Peyer's patch (tissue), 4 donors: ENCODE results near the gene SAMD9L. TPM values are rescaled to one million over a fixed set of nuclear protein-coding genes. Genes with fewer than 3 reads are reported as not detected.

ENCODE experiments used
- DNase-seq, 3 donors: peaks; one replicate each; pipeline ENCODE4 v3.0.0-alpha.2; 2017 to 2019
- H3K27ac ChIP-seq, 4 donors: fragments of 200-600 bp; sonication (generic); one replicate each; pipeline ENCODE4 v1.5.1; 2016 to 2019
- H3K27me3 ChIP-seq, 2 donors: fragments of 200-600 bp; sonication (generic); one replicate each; pipeline ENCODE4 v1.5.1; 2019
- H3K36me3 ChIP-seq, 3 donors: fragments of 200-600 bp; sonication (generic); one replicate each; pipeline ENCODE4 v1.5.1; 2016 to 2019
- H3K4me1 ChIP-seq, 4 donors: fragments of 200-600 bp; sonication (generic); one replicate each; pipeline ENCODE4 v1.5.1; 2016 to 2019
- H3K4me3 ChIP-seq, 4 donors: fragments of 200-600 bp; sonication (generic); 1 replicate in 3 of 4; 2 replicates in 1 of 4; pipeline ENCODE4 v1.5.1; 2016 to 2019; ENCODE audit warnings: mild to moderate bottlenecking in 1 of 4
- H3K9me3 ChIP-seq, 4 donors: fragments of 200-600 bp; sonication (generic); one replicate each; pipeline ENCODE4 v1.5.1; 2016 to 2019; ENCODE audit warnings: mild to moderate bottlenecking in 1 of 4
- CTCF ChIP-seq, 6 experiments: fragments of 450-650 bp in 4 of 6; fragments of 200-600 bp in 2 of 6; sonication (generic) in 1 of 6; IDR thresholded peaks; one replicate each; pipeline ENCODE4 v1.5.1; 2017 to 2019; ENCODE audit warnings: antibody characterized with exemption in 6 of 6, mild to moderate bottlenecking in 3 of 6, moderate library complexity in 1 of 6
- POLR2A ChIP-seq, 2 donors: fragments of 450-650 bp; IDR thresholded peaks; one replicate each; pipeline ENCODE4 v1.5.1; 2017; ENCODE audit warnings: antibody characterized with exemption in 2 of 2, mild to moderate bottlenecking in 2 of 2, moderate library complexity in 2 of 2
- total RNA-seq, 4 donors: library from RNA; depleted of rRNA; stranded (reverse); fragments of >200 nt; gene quantifications; one replicate each; pipeline ENCODE4 v1.1.0, GENCODE V29; 2016

SAMD9L gene
- total RNA-seq, 4 donors from 2014 or later: 6.4 to 14.6 (median 11.9) TPM

- no peak overlapping the region for H3K27ac ChIP-seq
- H3K4me1 ChIP-seq: peaks cover 0 to 12% (median 4%) of the 10 kb centered on the region in 4 donors
- no peaks in the 10 kb centered on the region for H3K9me3 ChIP-seq
- no peak for DNase-seq
- no peaks in the 10 kb centered on the region for H3K27me3 ChIP-seq
- peaks cover 0 to 2% (median 0%) of the 10 kb centered on the region in 3 donors for H3K36me3 ChIP-seq
- no peak overlapping the region for H3K4me3 ChIP-seq
- TF ChIP-seq POLR2A (IDR thresholded peaks at IDR 0.05): no peak
- TF ChIP-seq CTCF (IDR thresholded peaks at IDR 0.05): no peak
Observed at GRCh38 chr7:93119191-93119905, 28.8 kb downstream of the SAMD9L start.

GRCh38 chr7:93117852-93118530 lies 30.2 kb downstream of the SAMD9L start, which contains the start of gene SAMD9:
TSS of gene SAMD9 (minus strand) at chr7:93117979. CDS start at chr7:93106097, 11,882 bp downstream.
- Histone ChIP-seq H3K4me1 (peaks cover 0 to 12% (median 4%) of the 10 kb centered on the region in 4 donors), H3K36me3 (peaks cover 0 to 6% (median 0%) of the 10 kb centered on the region in 3 donors), H3K27me3 (no peaks in the 10 kb centered on the region), H3K27ac (peak within 1 kb of the TSS; percentile 47 to 79 (median 67)), H3K4me3 (peak within 1 kb of the TSS; percentile 34 to 52 (median 42)), H3K9me3 (peaks cover 0 to 4% (median 0%) of the 10 kb centered on the region in 4 donors)
- peak in 2 of 3 donors; percentile 64 to 82 for DNase-seq
- TF ChIP-seq CTCF (IDR thresholded peaks at IDR 0.05) (no peak), POLR2A (IDR thresholded peaks at IDR 0.05) (peak in 1 of 2 donors; percentile 39)

GRCh38 chr7:93117327-93117726 lies 30.9 kb downstream of the SAMD9L start:
- DNase-seq: no peak
- no peak for TF ChIP-seq CTCF (IDR thresholded peaks at IDR 0.05)
- no peak for TF ChIP-seq POLR2A (IDR thresholded peaks at IDR 0.05)
- peaks cover 0 to 12% (median 4%) of the 10 kb centered on the region in 4 donors for H3K4me1 ChIP-seq
- peaks cover 0 to 6% (median 0%) of the 10 kb centered on the region in 3 donors for H3K36me3 ChIP-seq
- no peaks in the 10 kb centered on the region for H3K27me3 ChIP-seq
- H3K27ac ChIP-seq: peak overlapping the region; percentile 47 to 79 (median 67)
- H3K9me3 ChIP-seq: peaks cover 0 to 4% (median 0%) of the 10 kb centered on the region in 4 donors
- H3K4me3 ChIP-seq: peak overlapping the region; percentile 34 to 52 (median 42)

GRCh38 chr7:93115796-93116195 lies 32.4 kb downstream of the SAMD9L start:
- TF ChIP-seq CTCF (IDR thresholded peaks at IDR 0.05) (no peak), POLR2A (IDR thresholded peaks at IDR 0.05) (no peak)
- no peak for DNase-seq
- no peak overlapping the region for H3K27ac ChIP-seq
- no peaks in the 10 kb centered on the region for H3K27me3 ChIP-seq
- H3K4me1 ChIP-seq: peaks cover 0 to 12% (median 4%) of the 10 kb centered on the region in 4 donors
- peaks cover 0 to 6% (median 0%) of the 10 kb centered on the region in 3 donors for H3K36me3 ChIP-seq
- H3K9me3 ChIP-seq: peaks cover 0 to 4% (median 0%) of the 10 kb centered on the region in 4 donors
- H3K4me3 ChIP-seq: peak overlapping the region in 1 of 4 donors; percentile 52

GRCh38 chr7:93108003-93108402 lies 40.2 kb downstream of the SAMD9L start:
- Histone ChIP-seq H3K4me1 (no peaks in the 10 kb centered on the region), H3K36me3 (peaks cover 4 to 50% (median 11%) of the 10 kb centered on the region in 3 donors), H3K27ac (no peak overlapping the region), H3K9me3 (peaks cover 0 to 71% (median 16%) of the 10 kb centered on the region in 4 donors), H3K27me3 (no peaks in the 10 kb centered on the region), H3K4me3 (no peak overlapping the region)
- no peak for DNase-seq
- TF ChIP-seq POLR2A (IDR thresholded peaks at IDR 0.05) (no peak), CTCF (IDR thresholded peaks at IDR 0.05) (no peak)
